ENCODE data around the gene YPEL4.
"Not testable (repeated sequence)": the region's sequence is repeated elsewhere in the genome, so short reads cannot be mapped to it uniquely, and the experiment has no call there.

YPEL4 gene
- 0.15 to 19.2 (median 7.6) reads per million in 17 experiments for total RNA-seq

DNA sequence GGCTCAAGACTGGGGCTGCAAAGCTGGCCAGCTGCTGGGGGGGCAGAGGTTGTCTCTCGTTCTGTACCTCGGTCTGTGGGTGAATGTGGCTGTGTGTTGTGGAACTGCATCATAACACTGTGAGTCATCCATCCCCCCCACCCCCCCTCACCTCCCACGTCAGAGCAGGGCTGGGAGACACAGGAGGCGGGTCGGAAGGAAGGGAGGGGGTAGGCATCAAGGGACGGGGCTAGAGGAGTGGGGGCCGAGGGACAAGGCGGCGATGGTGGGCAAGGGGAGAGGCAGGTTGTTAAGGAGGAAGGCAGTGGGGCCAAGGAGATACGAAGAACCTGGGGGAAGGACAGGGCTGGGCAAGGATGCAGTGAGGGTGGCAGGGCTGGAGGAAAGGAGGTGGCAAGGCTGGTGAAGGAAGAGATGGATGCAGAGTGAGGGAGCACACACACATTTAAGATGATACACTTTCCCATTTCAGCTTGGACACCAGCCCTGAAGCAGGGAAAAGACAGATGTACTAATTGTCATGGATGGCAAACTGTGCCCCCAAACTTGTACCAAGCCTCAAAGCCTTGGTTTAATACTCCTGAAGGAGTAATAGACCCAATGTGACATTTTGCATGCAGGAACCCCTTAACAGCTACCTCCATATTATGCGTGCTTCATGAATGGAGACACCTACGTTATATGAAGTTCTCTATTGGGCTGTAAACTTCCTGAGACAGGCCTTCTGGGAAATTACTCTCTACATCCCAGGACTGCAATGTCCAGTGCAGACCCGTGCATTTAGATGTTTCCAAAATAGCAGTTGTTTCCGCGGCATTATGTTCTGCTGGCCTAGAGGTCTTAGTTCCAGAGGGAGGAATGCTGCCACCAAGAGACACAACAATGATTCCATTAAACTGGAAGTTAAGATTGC is at the start of gene YPEL4:
TSS of gene YPEL4 (minus strand) at position 87 of the 913 bp plus-strand sequence. CDS start 2,805 bp downstream, outside the sequence.
- peak; percentile 63 to 82 (median 75) for DNase-seq

GRCh38 chr11:57698843-57699365 is 49.2 kb upstream of the YPEL4 start:
- no peak for DNase-seq

DNA sequence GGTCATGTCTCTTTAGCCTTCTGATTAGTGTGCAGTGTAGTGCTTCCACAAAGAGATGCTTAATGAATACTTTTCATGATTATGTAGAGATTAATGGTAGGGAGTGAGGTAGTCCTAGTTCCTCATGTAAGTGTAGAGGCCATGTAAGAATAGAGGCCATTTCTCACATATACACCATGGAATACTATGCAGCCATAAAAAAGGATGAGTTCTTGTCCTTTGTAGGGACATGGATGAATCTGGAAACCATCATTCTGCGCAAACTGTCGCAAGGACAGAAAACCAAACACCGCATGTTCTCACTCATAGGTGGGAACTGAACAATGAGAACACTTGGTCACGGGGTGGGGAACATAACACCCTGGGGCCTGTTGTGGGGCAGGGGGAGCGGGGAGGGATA is 40.8 kb upstream of the YPEL4 start:
- not testable (repeated sequence) for DNase-seq

- DNase-seq = no peak
These were observed 31.5 kb upstream of the YPEL4 start for GRCh38 chr11:57681168-57681567.

GRCh38 chr11:57680552-57680874 is 30.8 kb upstream of the YPEL4 start:
- peak in 1 of 4 experiments; percentile 16 for DNase-seq

GRCh38 chr11:57679396-57679795 is 29.7 kb upstream of the YPEL4 start:
- DNase-seq = no peak

- no peak for DNase-seq
These were observed 25.6 kb upstream of the YPEL4 start for GRCh38 chr11:57675176-57675941.

GRCh38 chr11:57674251-57674650 is 24.5 kb upstream of the YPEL4 start:
- no peak for DNase-seq

DNA sequence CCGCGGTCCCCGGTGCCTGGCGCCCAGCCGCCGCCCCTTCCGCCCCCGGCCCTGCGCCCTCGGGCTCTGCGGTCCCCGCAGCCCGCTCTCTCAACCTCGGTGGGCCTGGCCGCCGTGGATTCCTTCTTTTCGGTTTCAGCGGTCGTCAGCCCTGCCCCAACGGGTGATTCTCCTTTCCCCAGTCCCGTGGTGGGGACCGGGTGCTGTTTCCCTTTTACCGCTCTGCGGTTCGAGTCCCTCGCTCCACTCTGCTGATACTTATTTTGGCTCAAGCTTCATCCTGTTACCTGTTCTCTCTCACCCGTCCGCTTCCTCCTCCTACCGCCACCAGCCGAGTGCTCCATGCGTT is 18.7 kb upstream of the YPEL4 start:
- peak; percentile 55 to 70 (median 64) for DNase-seq

- peak; percentile 99 to 100 (median 99) for DNase-seq
These were observed 18.2 kb upstream of the YPEL4 start, which contains the start of gene ZDHHC5 for GRCh38 chr11:57667736-57668433. Gene ZDHHC5 (plus strand): TSS chr11:57668114. CDS start chr11:57673091, 4,977 bp downstream.

DNA sequence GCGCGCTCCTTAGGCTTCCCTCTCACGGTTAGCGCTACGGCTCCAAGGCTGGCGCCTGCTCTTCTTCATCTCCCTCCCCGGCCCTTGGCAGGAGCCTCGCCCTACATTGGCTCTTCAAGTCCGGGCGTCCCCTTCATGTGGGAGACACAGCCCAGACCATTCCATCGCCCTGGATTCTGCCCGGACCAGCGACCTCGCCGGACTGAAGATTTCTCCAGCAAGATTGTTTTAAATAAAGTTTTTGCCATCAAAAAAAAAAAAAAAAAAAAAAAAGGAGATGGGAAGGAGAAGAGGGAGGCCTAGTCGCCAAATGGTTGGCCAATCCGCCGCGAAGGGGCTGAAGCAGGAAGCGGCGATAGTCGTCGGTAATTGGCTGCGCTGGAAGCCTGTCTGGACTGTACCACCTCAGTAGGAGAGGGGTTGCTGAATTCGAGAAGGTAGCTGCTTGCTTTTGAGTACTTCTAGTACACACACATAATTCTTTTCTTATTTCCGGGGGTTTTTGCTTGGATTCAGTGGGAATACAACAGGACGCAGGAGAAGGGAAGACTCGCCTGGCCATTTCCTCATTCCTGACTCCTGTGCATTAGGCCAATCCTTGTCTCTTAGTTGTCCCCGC is 17.5 kb upstream of the YPEL4 start:
- peak; percentile 96 to 100 (median 98) for DNase-seq

- DNase-seq = no peak
These were observed 14.3 kb upstream of the YPEL4 start for GRCh38 chr11:57663975-57664374.

DNA sequence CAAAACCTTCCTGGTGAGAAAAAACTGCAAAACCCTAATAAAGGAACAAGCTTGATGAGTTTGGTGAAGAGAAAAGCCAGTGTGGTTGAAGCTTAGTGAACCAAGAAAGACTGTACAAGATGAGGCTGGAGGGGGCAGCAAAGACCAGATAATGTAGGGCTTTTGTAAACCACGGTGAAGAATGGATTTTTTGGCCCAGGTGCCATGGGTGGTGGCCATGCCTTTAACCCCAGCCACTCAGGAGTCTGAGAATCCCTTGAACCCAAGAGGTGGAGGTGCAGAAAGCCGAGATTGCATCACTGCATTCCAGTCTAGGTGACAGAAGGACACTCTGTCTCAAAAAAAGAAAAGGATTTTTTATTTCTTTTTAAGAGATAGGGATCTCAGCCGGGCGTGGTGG is 13.2 kb upstream of the YPEL4 start:
- peak in 1 of 4 experiments; percentile 6 for DNase-seq

DNA sequence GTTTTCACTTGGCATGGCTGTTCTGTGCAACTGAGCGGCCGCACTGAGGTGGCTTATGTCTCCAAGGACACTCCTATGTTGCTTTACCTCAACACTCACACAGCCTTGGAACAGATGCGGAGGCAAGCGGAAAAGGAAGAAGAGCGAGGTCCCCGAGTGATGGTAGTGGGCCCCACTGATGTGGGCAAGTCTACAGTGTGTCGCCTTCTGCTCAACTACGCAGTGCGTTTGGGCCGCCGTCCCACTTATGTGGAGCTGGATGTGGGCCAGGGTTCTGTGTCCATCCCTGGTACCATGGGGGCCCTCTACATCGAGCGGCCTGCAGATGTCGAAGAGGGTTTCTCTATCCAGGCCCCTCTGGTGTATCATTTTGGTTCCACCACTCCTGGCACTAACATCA is 10.0 kb upstream of the YPEL4 start:
- DNase-seq = no peak

- DNase-seq = peak in 3 of 4 experiments; percentile 19 to 52 (median 32)
These were observed 8.3 kb upstream of the YPEL4 start for GRCh38 chr11:57658023-57658361.

- DNase-seq = peak; percentile 99 to 100 (median 99)
These were observed 7.7 kb upstream of the YPEL4 start, which contains the start of gene CLP1 for GRCh38 chr11:57657194-57658022. Gene CLP1 (plus strand): TSS chr11:57657762. CDS start chr11:57659477, 1,715 bp downstream.

DNA sequence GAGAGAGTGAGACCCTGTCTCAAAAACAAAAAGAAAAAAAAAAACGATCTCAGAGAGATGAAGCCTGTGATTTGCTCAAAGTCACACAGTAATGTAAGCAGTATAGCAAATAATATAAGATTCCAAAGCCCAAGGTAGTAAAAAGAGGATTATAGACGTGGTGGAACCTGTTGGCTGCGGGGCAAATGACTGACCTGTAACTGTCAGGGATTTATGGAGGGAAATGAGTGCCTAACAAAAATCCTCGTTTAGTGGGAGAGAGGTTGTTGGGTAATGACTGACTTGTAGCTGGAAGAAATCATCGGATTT is 7.1 kb upstream of the YPEL4 start:
- DNase-seq = no peak

DNA sequence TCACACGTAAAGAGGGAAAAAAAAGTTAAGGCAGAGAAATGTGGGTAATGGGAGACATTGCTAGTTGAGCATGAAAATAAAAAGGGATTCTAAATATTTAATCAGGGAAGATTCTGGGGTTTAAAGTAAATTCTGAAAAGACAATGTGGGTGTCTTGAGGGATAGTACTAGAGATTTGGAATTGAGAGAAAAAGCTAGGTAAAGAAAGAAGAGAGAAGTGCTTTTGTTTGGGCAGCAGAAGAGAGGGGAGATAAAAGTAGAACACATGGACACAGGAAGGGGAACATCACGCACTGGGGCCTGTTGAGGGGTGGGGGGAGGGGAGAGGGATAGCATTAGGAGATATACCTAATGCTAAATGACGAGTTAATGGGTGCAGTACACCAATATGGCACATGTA is 3.5 kb upstream of the YPEL4 start:
- peak in 2 of 4 experiments; percentile 42 to 57 for DNase-seq

DNA sequence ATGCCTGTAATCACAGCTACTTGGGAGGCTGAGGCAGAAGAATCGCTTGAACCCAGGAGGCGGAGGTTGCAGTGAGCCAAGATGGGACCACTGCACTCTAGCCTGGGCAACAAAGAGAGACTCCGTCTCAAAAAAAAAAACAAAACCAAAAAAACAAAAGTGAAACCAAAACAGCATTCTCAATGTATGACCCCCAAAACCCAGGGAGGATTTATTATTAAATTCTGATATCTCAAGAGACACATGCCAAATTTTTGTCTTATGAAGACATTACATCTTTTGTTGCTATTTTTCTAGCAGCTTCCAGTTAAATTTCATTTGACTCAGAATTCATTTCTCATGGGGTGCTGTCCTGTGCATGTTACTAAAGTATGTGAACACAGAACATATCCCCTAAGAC is 3.0 kb upstream of the YPEL4 start:
- no peak for DNase-seq

DNA sequence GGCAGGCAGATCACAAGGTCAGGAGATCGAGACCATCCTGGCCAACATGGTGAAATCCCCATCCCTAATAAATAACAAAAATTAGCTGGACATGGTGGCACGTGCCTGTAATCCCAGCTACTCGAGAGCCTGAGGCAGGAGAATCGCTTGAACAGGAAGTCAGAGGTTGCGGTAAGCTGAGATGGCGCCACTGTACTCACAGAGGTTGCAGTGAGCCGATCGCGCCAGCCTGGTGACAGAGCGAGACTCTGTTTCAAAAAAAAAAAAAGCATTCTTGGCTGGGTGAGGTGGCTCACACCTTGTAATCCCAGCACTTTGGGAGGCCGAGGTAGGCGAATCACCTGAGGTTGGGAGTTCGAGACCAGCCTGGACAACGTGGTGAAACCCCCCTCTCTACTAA is 2.5 kb upstream of the YPEL4 start:
- peak in 3 of 4 experiments; percentile 26 to 43 (median 32) for DNase-seq

GRCh38 chr11:57651408-57651807 is 1.7 kb upstream of the YPEL4 start:
- no peak for DNase-seq

- DNase-seq = no peak
These were observed 1.0 kb upstream of the YPEL4 start for GRCh38 chr11:57650739-57651090.
